GM11168 (cell line): ENCODE measurements around the gene AATK.

Source experiments
- in situ Hi-C: fragments of 300-500 bp; cut with MboI; formaldehyde crosslinking; loops from one replicate; pipeline ENCODE4 v1.12.0; 2022; ENCODE audit warnings: low sequenced_read_pairs; ENCODE audit not compliant: unreplicated experiment

AATK gene

GRCh38 chr17:81102352-81102751 lies 63.7 kb downstream of the AATK start:
- in situ Hi-C loops = no loop called here

- in situ Hi-C loops = no loop called here
These were observed 64.3 kb downstream of the AATK start for GRCh38 chr17:81101614-81102306.

- in situ Hi-C loops = no loop called here
These were observed 65.4 kb downstream of the AATK start for GRCh38 chr17:81100668-81101067.

- in situ Hi-C loops = no loop called here
These were observed 66.1 kb downstream of the AATK start for GRCh38 chr17:81099888-81100287.

- in situ Hi-C loops = no loop called here
These were observed 68.1 kb downstream of the AATK start for GRCh38 chr17:81097943-81098308.

- in situ Hi-C loops = no loop called here
These were observed 68.7 kb downstream of the AATK start for GRCh38 chr17:81097134-81097942.

GRCh38 chr17:81096741-81097133 lies 69.3 kb downstream of the AATK start:
- in situ Hi-C loops = no loop called here

- in situ Hi-C loops = no loop called here
These were observed 70.6 kb downstream of the AATK start for GRCh38 chr17:81095383-81095762.

- in situ Hi-C loops = no loop called here
These were observed 71.3 kb downstream of the AATK start for GRCh38 chr17:81094509-81095382.

- in situ Hi-C loops = no loop called here
These were observed 72.2 kb downstream of the AATK start for GRCh38 chr17:81093619-81094508.

- in situ Hi-C loops = no loop called here
These were observed 73.4 kb downstream of the AATK start for GRCh38 chr17:81092518-81093095.

- in situ Hi-C loops = no loop called here
These were observed 74.1 kb downstream of the AATK start for GRCh38 chr17:81091774-81092517.

GRCh38 chr17:81091154-81091553 lies 74.9 kb downstream of the AATK start:
- in situ Hi-C loops = no loop called here

GRCh38 chr17:81090361-81091136 lies 75.5 kb downstream of the AATK start:
- in situ Hi-C loops = no loop called here

- in situ Hi-C loops = no loop called here
These were observed 79.1 kb downstream of the AATK start for GRCh38 chr17:81086789-81087551.

- in situ Hi-C loops = no loop called here
These were observed 80.6 kb downstream of the AATK start for GRCh38 chr17:81085420-81085911.

- in situ Hi-C loops = no loop called here
These were observed 81.2 kb downstream of the AATK start for GRCh38 chr17:81084680-81085419.
